GM12872 (cell line): ENCODE data around the gene WBP2NL.

Source experiments
- TF ChIP-seq, protein P1 (sequence below): IDR thresholded peaks from 3 replicates; pipeline ENCODE4 v1.5.1; 2011; ENCODE audit warnings: low read depth, mild to moderate bottlenecking, low read length, moderate library complexity; ENCODE audit not compliant: insufficient read depth

Gene WBP2NL

DNA sequence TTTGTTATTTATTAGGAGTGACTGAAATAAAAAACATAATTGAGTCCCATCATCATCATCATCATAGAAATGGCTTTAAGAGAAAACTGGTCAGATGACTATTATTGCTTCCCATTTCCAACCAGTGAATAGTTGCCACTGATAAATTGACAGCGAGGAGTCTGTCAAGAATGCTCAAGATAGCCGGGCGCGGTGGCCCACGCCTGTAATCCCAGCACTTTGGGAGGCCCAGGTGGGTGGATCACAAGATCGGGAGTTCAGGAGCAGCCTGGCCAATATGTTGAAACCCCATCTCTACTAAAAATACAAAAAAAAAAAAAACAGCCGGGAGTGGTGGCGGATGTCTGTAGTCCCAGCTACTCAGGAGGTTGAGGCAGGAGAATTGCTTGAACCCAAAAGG is 1.9 kb downstream of the WBP2NL start:
- TF ChIP-seq, protein P1, sequence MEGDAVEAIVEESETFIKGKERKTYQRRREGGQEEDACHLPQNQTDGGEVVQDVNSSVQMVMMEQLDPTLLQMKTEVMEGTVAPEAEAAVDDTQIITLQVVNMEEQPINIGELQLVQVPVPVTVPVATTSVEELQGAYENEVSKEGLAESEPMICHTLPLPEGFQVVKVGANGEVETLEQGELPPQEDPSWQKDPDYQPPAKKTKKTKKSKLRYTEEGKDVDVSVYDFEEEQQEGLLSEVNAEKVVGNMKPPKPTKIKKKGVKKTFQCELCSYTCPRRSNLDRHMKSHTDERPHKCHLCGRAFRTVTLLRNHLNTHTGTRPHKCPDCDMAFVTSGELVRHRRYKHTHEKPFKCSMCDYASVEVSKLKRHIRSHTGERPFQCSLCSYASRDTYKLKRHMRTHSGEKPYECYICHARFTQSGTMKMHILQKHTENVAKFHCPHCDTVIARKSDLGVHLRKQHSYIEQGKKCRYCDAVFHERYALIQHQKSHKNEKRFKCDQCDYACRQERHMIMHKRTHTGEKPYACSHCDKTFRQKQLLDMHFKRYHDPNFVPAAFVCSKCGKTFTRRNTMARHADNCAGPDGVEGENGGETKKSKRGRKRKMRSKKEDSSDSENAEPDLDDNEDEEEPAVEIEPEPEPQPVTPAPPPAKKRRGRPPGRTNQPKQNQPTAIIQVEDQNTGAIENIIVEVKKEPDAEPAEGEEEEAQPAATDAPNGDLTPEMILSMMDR: no peak

DNA sequence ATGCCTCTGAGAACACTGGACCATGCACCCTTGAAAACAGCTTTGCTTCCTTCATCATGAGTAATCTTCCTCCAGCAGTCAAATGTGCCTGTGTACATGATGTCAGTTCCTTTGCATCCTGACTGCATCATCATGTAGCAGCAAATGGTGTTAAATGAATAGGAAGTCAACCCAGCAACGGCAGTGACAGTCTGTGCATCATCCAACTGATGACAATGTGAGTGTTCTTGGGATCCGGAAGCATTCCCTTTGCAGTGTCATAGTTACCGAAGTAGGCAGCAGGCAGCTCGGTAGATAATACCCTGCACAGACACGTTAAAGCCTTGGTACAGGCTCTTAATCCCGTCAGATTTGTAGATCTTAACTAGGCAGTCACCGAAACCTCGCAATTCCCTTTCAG is 2.5 kb downstream of the WBP2NL start:
- TF ChIP-seq, protein P1: no peak

DNA sequence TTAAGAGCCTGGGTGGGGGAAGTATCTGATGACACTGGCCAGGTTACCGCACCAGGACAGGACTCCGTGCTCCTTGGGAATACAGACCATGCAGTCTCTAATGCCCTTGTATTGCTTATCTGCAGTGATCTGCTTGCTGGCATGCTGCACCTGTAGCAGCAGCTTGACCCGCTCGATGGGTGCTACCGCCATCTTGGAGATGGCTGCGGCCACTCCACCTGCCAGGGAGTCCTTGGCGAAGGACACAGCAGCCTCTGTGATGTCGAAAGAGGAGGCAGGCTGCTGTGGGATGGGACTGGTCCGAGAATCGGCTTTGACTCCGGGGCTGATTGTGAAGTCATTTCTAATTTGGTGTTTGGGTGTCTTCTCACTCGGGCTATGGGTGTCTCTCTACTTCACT is 3.1 kb downstream of the WBP2NL start:
- TF ChIP-seq, protein P1: no peak

DNA sequence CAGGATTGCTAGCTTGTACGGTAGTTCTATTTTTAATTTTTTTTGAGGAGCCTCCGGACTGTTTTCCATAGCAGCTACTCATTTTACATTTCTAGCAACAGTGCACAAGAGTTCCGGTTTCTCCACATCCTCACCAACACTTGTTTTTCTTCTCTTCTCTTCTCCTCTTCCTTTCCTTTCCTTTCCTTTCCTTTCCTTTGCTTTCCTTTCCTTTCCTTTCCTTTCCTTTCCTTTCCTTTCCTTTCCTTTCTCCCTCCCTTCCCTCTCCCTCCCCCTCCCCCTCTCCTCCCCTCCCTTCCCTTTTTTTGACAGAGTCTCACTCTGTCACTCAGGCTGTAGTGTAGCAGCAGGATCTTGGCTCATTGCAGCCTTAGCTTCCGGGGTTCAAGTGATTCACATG is 9.3 kb downstream of the WBP2NL start:
- TF ChIP-seq, protein P1: no peak

DNA sequence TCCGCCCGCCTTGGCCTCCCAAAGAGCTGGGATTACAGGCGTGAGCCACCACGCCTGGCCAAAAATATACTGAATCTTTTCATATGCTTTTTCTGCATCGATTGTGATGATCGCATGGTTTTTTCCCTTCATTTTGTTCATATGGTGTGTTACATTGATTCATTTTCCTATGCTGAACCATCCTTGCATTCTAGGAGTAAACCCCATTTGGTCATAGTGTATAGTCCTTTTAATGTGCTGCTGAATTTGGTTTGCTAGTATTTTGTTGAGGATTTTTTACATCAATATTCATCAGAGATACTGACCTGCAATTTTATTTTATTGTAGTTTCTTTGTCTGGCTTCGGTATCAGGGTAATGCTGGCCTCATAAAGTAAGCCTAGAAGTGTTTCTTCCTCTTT is 12.2 kb downstream of the WBP2NL start:
- TF ChIP-seq, protein P1: no peak

DNA sequence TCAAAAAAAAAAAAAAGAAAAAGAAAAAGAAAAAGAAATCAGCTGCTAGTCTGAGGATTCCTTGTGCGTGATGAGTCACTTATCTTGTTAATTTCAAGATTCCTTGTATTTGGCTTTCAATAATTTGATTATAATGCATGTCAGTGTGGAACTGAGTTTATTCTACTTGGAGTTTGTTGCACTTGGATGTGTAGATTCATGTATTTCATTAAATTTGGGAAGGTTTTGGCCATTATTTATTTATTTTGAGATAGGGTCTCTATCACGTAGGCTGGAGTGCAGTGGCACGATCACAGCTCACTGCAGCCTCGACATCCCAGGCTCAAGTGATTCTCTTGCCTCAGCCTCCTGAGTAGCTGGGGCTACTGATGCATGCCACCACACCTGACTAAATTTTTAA is 14.8 kb downstream of the WBP2NL start:
- TF ChIP-seq, protein P1: no peak

DNA sequence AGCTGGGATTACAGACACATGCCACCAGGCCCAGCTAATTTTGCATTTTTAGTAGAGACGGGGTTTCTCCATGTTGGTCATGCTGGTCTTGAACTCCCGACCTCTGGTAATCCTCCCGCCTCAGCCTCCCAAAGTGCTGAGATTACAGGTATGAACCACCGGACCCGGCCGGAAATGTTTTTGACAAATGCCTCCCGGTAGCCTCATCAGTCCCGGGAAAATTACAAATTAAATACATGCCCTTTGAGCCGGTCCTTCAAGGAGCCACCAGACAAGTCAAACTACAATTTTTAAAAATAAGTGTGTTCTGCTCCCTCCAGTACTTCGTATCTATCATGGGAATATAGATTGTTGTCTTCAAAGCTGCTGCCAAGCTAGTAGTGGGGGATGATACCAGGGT is 17.5 kb downstream of the WBP2NL start:
- TF ChIP-seq, protein P1: no peak

DNA sequence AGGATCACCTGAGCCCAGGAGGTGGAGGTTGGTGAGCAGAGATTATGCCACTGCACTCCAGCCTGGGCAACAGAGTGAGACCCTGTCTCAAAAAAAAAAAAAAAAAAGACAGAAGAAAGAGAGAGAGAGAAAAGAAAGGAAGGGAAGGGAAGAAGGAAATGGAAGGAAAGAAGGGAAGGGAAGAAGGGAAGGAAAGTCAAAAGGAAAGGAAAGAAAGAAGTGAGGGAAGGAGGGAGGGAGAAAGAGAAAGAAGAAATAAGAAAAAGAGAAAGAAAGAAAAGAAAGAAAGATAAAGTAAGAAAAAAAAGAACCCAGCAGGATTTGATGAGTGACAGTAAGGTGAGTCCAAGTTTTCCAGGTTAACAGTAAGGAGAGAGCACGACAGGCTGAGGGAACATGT is 19.6 kb downstream of the WBP2NL start:
- TF ChIP-seq, protein P1: no peak
